Memory B cell (primary cell): ENCODE data around the gene CHD5.
A peak's percentile ranks its signal among the peaks of the same experiment; 100 is the strongest.

Experiments used
- ATAC-seq: fragments of 150-1000 bp; cut with Tn5 transposase; 2 replicates; pipeline ENCODE4 v1.10.0; 2021; ENCODE audit warnings: low read depth, mild to moderate bottlenecking, moderate library complexity
- DNase-seq, 2 donors: peaks; one replicate each; pipeline ENCODE4 v3.0.0; 2022; ENCODE audit warnings: low spot score in 2 of 2
- H3K27ac Mint-ChIP-seq: one replicate; pipeline ENCODE4 v1.8.0; 2022; ENCODE audit warnings: mild to moderate bottlenecking, moderate library complexity, mixed read lengths
- H3K27me3 Mint-ChIP-seq: one replicate; pipeline ENCODE4 v1.8.0; 2022; ENCODE audit warnings: mixed read lengths
- H3K36me3 Mint-ChIP-seq: one replicate; pipeline ENCODE4 v1.8.0; 2022; ENCODE audit warnings: mild to moderate bottlenecking, mixed read lengths
- H3K4me1 Mint-ChIP-seq: one replicate; pipeline ENCODE4 v1.8.0; 2022; ENCODE audit warnings: mixed read lengths
- H3K4me3 Mint-ChIP-seq: one replicate; pipeline ENCODE4 v1.8.0; 2022; ENCODE audit warnings: mild to moderate bottlenecking, moderate library complexity, mixed read lengths
- H3K9me3 Mint-ChIP-seq: one replicate; pipeline ENCODE4 v1.8.0; 2022; ENCODE audit warnings: mixed read lengths

Gene CHD5

DNA sequence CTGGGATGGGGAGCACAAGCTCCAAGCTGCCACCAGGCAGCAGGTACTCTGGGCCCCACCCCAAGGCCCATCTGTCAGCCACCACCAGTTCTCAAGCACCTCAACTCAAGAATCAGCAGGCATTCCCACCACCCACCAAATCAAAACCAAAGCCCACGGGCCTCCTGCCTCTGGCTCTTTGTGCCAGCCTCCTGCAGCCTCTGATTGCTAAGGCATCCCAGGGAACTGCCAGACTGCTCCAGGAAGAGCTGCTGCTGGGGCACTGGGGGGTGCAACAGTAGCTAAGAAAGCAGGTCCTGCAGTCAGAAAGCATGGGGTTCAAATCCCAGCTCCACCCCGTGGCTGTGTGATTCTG is 34.7 kb downstream of the CHD5 start:
- DNase-seq, result no peak
- Mint-ChIP-seq H3K9me3 (peaks cover 1% of the 10 kb centered on the region), H3K4me1 (peaks cover 5% of the 10 kb centered on the region), H3K27me3 (peaks cover 10% of the 10 kb centered on the region), H3K4me3 (no peak overlapping the region), H3K36me3 (no peaks in the 10 kb centered on the region), H3K27ac (no peak overlapping the region)
- ATAC-seq, result no peak

DNA sequence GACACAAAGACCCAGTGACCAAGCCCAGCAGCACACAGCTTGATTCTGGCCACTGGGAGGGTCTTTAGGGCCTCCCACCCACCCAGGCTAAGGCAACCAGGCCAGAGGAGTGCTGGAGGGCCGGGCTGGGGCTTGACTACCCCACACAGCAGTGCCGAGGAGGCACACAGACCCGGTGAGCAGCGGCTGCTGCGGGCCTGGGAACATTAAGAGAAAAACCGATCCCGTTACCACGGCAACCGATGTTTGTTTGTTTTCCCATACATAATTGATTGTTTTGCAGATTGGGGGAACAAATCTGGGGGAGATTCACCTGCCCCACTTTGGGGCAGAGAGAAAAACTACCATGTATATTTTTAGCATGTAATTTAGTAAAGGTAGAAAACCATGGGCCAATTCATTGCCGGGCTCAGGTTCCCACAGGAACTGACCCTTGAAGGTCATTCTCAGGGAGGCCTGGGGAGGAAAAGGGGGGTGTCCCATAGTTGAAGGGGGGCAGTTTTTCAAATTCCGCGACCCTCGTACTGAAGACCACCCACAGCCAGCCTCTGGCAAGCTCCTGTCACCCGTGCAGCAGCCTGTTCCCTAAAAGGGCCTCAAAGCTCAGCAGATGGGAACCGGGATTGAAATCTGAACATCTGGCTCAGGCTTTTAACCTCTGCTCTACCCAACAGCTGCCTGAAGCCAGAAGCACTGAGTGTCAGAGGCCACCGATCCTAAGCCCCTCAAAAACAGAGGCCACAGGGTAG is 35.3 kb downstream of the CHD5 start:
- Mint-ChIP-seq H3K27ac (no peak overlapping the region), H3K36me3 (no peaks in the 10 kb centered on the region), H3K4me3 (no peak overlapping the region), H3K9me3 (peaks cover 1% of the 10 kb centered on the region), H3K27me3 (peaks cover 10% of the 10 kb centered on the region), H3K4me1 (peaks cover 5% of the 10 kb centered on the region)
- DNase-seq (no peak), ATAC-seq (no peak)

DNA sequence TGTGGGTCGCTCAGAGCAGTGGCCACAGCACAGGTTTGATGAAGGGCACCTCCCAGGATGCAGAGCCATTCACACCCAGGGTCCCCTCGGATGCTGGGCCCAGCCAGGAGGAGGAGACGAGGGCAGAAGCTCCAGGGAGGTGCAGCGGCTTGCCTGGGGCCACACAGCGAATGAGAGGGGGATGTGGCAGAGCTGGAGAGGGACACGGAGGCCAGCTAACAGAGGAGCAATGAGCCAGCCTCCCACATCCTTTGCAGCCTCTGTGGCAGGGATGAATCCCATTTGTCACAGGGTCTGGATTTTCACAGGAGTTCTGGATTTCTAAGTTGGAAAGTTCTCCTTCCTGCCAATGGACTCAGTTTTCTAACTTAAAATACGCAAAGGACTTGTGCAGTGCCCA is 35.9 kb downstream of the CHD5 start:
- no peak overlapping the region for H3K27ac Mint-ChIP-seq
- ATAC-seq (no peak), DNase-seq (no peak)
- H3K27me3 Mint-ChIP-seq, result peaks cover 10% of the 10 kb centered on the region
- H3K4me3 Mint-ChIP-seq, result no peak overlapping the region
- H3K4me1 Mint-ChIP-seq, result peaks cover 5% of the 10 kb centered on the region
- no peaks in the 10 kb centered on the region for H3K36me3 Mint-ChIP-seq
- peaks cover 1% of the 10 kb centered on the region for H3K9me3 Mint-ChIP-seq

DNA sequence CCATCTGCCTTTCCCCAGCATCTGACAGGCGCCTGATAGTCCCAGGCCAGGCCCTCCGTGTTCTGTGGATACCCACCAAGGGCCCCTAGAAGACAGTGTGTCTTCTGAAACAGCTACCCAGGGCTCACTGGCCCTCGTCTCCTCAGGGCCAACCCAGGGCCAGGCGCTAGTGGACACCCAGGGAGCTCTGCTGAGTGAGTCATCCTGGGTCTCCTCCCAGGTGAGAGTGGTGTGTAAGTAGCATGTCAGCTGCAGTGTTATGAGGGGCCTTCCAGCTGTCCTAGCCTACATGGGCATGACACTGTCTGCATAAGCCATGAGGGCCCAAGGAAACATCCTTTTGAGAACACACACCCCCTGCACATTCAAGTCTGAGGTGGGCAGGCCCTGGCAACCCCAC is 36.7 kb downstream of the CHD5 start:
- H3K4me1 Mint-ChIP-seq, result peaks cover 3% of the 10 kb centered on the region
- peaks cover 1% of the 10 kb centered on the region for H3K9me3 Mint-ChIP-seq
- H3K27ac Mint-ChIP-seq, result no peak overlapping the region
- no peak overlapping the region for H3K4me3 Mint-ChIP-seq
- DNase-seq (no peak), ATAC-seq (no peak)
- peaks cover 7% of the 10 kb centered on the region for H3K27me3 Mint-ChIP-seq
- H3K36me3 Mint-ChIP-seq, result no peaks in the 10 kb centered on the region

DNA sequence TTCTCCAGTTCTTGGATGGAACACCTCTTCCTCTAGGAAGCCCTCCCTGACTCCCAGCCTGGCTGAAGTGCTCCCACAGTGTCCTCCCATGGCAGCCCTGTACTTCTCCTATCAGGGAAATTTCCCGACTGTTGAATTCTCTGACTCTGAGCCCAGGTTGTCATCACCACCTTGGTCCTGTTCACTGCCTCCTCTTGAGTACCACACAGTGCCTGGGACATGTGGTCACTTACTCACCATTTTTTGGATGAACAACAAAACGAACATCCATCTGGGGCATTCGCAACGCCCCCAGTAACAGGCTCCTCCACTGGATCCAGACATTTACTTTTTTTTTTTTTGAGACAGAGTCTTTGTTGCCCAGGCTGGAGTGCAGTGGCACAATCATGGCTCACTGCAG is 37.4 kb downstream of the CHD5 start:
- Mint-ChIP-seq H3K27me3 (peaks cover 4% of the 10 kb centered on the region), H3K36me3 (no peaks in the 10 kb centered on the region), H3K27ac (no peak overlapping the region), H3K4me1 (no peaks in the 10 kb centered on the region), H3K4me3 (no peak overlapping the region), H3K9me3 (peaks cover 1% of the 10 kb centered on the region)
- DNase-seq (no peak), ATAC-seq (no peak)

DNA sequence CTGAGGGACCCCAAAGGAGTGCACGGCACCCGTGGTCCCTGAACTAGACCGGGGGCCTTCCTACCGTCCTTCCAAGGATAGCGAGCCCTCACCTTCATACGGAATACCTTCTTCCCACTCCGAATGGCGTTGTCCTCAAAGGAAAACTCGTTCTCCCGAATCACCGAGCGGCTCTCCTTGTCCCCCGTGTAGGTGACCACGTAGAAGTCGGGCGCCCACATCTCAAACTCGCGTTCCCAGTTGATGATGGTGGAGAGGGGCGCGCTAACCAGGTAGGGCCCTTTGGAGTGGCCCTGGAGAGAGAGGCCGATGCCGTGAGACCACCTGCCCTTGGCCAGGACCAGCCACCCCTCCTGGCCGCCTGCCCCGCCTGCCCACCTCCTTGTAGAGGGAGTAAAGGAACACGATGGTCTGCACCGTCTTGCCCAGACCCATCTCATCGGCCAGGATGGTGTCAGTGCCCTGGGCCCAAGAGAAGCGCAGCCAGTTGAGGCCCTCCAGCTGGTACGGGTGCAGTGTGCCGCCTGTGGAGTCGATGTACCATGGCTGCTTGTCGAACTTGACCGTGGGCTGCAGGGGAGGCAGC is 38.0 kb downstream of the CHD5 start:
- H3K9me3 Mint-ChIP-seq, result peaks cover 1% of the 10 kb centered on the region
- no peaks in the 10 kb centered on the region for H3K4me1 Mint-ChIP-seq
- no peak overlapping the region for H3K27ac Mint-ChIP-seq
- no peaks in the 10 kb centered on the region for H3K36me3 Mint-ChIP-seq
- no peak for DNase-seq
- H3K4me3 Mint-ChIP-seq, result no peak overlapping the region
- no peak for ATAC-seq
- H3K27me3 Mint-ChIP-seq, result peaks cover 7% of the 10 kb centered on the region

DNA sequence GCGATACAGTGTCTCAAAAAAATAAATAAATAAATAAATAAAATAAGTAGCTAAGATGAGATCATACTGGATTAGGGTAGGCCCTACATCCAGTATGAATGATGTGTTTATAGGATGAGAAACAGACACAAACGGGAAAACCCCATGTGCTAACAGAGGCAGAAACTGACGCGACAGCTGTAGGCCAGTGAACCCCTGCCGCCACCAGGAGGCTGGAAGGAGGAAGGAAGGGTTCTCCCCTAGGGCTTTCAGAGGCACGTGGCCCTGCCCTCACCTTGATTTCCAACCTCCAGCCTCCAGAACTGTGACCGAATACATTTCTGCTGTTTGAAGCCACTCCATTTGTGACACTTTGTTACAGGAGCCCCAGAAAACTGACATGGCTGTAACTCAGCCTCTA is 38.5 kb downstream of the CHD5 start:
- Mint-ChIP-seq H3K27ac (no peak overlapping the region), H3K4me3 (no peak overlapping the region)

DNA sequence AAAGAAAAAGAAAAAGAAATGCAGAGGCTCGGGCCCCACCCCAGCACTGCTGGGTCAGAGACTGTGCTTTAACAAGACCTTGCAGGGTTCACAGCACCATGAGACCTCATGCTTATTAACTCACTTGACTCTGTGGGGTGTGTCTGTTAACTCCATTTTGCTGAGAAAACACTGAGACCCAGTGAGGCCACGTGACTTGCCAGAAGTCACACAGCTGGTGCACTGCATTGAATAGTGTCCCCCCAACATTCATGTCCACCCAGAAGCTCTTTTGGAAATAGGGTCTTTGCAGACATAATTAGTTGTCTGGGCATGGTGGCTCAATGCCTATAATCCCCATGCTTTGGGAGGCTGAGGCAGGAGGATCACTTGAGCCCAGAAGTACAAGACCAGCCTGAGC is 39.7 kb downstream of the CHD5 start:
- ATAC-seq (no peak), DNase-seq (no peak)
- H3K9me3 Mint-ChIP-seq, result peaks cover 1% of the 10 kb centered on the region
- H3K27ac Mint-ChIP-seq, result no peak overlapping the region
- no peaks in the 10 kb centered on the region for H3K4me1 Mint-ChIP-seq
- no peak overlapping the region for H3K4me3 Mint-ChIP-seq
- peaks cover 4% of the 10 kb centered on the region for H3K27me3 Mint-ChIP-seq
- no peaks in the 10 kb centered on the region for H3K36me3 Mint-ChIP-seq

More for the DNA sequence above, 38.5 kb downstream of the CHD5 start:
- peak; percentile 76 for ATAC-seq
- Mint-ChIP-seq H3K27me3 (peaks cover 7% of the 10 kb centered on the region), H3K9me3 (peaks cover 1% of the 10 kb centered on the region), H3K36me3 (no peaks in the 10 kb centered on the region), H3K4me1 (no peaks in the 10 kb centered on the region)
- DNase-seq, result no peak

DNA sequence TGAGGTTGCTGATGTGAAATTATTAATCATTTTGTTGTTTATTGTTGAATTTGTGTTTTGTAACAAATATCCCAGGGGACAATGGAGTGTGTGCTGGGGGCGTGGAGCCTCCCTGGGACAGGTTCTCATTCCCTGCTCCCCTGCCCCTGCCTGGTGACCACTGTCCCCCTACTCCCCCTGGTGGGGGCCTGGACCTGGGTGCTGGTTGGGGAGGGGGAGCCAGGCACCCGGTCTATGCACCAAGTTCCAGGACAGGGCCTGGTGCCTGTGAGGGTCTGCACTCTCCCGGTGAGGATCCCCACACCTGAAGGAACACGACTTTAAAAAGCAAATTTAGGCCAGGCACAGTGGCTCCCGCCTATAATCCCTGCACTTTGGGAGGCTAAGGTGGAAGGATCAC is 42.4 kb downstream of the CHD5 start:
- no peak overlapping the region for H3K27ac Mint-ChIP-seq
- peaks cover under 1% of the 10 kb centered on the region for H3K36me3 Mint-ChIP-seq
- no peak overlapping the region for H3K4me3 Mint-ChIP-seq
- H3K9me3 Mint-ChIP-seq, result peaks cover 2% of the 10 kb centered on the region
- H3K4me1 Mint-ChIP-seq, result no peaks in the 10 kb centered on the region
- DNase-seq (no peak), ATAC-seq (no peak)
- peaks cover 6% of the 10 kb centered on the region for H3K27me3 Mint-ChIP-seq

DNA sequence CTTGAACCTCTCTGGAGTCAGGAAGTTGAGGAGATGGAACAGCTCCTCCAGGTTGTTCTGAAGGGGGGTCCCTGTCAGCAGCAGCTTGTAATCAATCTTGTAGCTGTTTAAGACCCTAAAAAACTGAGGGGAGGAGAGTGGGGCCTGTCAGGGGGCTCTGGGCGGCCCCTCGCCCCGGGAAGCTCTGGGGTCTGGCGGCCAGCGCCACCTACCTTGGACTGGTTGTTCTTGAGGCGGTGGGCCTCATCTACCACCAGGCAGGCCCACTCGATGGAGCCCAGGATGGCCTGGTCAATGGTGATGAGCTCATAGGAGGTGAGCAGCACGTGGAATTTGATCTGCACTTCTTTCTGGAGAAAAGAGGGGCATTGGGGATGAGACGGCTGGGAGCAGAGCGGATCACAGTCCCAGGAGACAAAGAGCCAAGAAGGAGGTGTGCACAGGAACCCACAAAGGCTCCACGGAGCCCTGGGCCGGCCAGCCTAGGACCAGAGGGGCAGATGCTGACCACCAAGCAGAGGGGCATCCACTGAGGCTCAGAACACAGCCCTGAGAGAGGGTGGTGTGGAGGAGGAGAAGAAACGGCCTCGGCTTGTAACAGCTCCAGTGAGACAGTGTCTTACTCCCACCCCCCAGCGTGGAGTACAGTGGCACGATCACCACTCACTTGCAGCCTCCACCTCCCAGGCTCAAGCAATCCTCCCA is 43.5 kb downstream of the CHD5 start:
- no peaks in the 10 kb centered on the region for H3K4me1 Mint-ChIP-seq
- no peak for ATAC-seq
- H3K27me3 Mint-ChIP-seq, result peaks cover 8% of the 10 kb centered on the region
- no peak overlapping the region for H3K4me3 Mint-ChIP-seq
- peaks cover 6% of the 10 kb centered on the region for H3K9me3 Mint-ChIP-seq
- DNase-seq, result no peak
- H3K27ac Mint-ChIP-seq, result no peak overlapping the region
- H3K36me3 Mint-ChIP-seq, result peaks cover 5% of the 10 kb centered on the region

DNA sequence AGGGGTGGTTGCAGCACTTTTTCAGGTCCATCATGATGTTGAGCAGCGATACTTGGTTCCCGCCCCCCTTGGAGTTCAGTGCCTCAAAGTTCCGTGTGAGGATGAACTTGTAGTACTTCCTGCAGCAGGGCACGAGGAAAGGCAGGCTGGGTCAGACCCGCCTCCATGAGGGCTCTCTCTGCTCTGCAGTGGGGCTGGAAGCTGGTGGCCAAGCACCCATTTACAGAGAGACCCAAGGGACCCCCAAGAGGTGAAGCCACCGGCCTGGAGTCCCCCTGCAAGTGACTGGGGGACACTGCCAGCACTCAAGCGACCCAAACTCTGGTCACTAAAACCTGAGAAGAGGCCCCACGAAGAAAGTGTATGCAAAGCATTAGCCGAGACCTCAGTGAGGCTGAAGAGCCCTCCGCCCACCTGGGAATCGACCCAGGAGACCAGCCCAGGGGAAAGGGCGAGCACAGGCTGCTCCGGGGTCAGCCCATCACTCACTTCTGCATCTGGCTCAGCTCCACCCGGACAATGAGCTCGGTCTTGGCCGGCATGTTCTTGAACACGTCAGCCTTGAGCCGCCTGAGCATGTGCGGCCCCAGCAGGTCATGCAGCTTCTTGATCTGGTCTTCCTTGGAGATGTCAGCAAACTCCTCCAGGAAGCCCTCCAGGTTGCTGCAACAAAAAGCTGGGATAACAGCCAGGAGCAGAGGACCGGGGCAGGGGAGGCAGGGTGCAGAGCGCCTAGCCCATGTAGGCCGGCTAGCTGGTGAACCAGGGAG is 45.2 kb downstream of the CHD5 start:
- ATAC-seq (no peak), DNase-seq (no peak)
- peaks cover 6% of the 10 kb centered on the region for H3K9me3 Mint-ChIP-seq
- no peak overlapping the region for H3K4me3 Mint-ChIP-seq
- no peak overlapping the region for H3K27ac Mint-ChIP-seq
- H3K4me1 Mint-ChIP-seq, result no peaks in the 10 kb centered on the region
- peaks cover 8% of the 10 kb centered on the region for H3K27me3 Mint-ChIP-seq
- H3K36me3 Mint-ChIP-seq, result peaks cover 5% of the 10 kb centered on the region

DNA sequence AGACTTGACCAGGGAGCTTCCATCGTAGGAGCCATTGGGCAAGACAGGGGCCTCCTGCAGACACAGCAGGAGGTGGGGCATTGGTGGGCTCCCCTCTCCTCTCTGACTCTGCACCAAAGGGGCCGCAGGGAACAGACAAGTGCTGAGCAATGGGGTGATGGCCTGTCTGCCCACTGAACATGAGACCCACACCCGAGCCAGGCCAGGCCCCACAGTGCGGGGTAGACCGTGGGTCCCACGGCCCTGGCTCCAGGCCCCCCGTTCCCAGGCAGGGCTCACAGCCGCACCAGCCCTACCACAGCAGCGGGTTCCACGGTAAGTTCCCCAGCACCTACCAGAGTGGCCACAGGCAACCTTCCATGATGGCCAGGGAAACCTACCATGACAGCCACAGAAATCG is 45.9 kb downstream of the CHD5 start:
- DNase-seq (no peak), ATAC-seq (no peak)
- Mint-ChIP-seq H3K36me3 (peaks cover 5% of the 10 kb centered on the region), H3K4me3 (no peak overlapping the region), H3K27ac (no peak overlapping the region), H3K9me3 (peaks cover 6% of the 10 kb centered on the region), H3K27me3 (peaks cover 8% of the 10 kb centered on the region), H3K4me1 (no peaks in the 10 kb centered on the region)

DNA sequence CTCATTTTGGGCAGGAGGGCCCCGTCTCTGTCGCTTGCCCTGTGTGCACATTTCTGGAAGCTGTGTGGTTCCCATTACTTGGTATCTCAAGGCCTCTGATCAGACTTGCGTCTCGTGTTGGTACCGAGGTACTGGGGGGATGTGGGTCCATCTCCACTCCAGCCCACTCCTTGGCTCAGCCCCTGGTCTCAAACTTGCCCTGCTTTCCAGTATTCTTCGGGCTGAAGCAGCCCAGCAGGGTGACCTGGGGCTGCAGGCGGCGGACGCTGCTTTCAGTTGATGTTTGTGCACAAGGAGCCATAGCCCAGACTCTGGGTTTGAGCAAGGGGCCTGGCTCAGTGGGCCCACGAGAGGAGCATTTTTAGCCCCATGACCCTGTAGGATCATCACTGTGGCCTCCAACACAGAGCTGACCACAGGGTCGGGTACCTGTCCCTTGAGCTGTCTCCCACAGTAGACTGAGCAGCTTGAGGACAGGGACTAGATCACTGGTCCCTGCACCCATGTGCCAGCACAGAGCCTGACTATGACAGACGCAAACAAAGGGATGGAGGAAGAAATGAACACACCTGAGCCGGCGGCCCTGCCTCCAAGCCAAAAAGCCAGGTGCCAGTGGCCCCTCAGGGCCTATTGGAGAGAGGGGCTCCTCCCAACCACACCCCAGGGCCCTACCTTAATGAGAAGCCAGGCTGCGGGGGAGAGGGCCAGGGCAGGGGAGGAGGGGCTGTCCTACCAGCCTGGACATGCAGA is 46.8 kb downstream of the CHD5 start:
- Mint-ChIP-seq H3K4me3 (no peak overlapping the region), H3K36me3 (peaks cover 5% of the 10 kb centered on the region), H3K4me1 (peaks cover 2% of the 10 kb centered on the region), H3K27ac (no peak overlapping the region), H3K9me3 (peaks cover 6% of the 10 kb centered on the region), H3K27me3 (peaks cover 8% of the 10 kb centered on the region)
- no peak for DNase-seq
- ATAC-seq, result no peak
